Osteoblast (primary cell): ENCODE data around the gene PEX5L. TPM values are rescaled to one million over a fixed set of nuclear protein-coding genes. Genes with fewer than 3 reads are reported as not detected.

Source experiments
- DNase-seq: peaks from one replicate; pipeline ENCODE4 v3.0.0; 2011; ENCODE audit warnings: low spot score, mixed read lengths; ENCODE audit not compliant: insufficient read length; ENCODE audit errors: missing footprints
- H2AFZ ChIP-seq: 2 replicates; pipeline ENCODE4 v1.6.0; 2011; ENCODE audit warnings: mild to moderate bottlenecking, low read length
- H3K27ac ChIP-seq: 2 replicates; pipeline ENCODE4 v1.5.1; 2011; ENCODE audit warnings: mild to moderate bottlenecking, low read depth, low read length, moderate library complexity
- H3K27me3 ChIP-seq: 2 replicates; pipeline ENCODE4 v1.6.0; 2012; ENCODE audit warnings: mild to moderate bottlenecking, control low read depth, inconsistent platforms, low read length, moderate library complexity; ENCODE audit not compliant: insufficient read depth
- H3K36me3 ChIP-seq: 2 replicates; pipeline ENCODE4 v1.5.1; 2011; ENCODE audit warnings: mild to moderate bottlenecking, low read length, control low read depth, moderate library complexity; ENCODE audit not compliant: insufficient read depth
- H3K4me1 ChIP-seq: 2 replicates; pipeline ENCODE4 v1.5.1; 2011; ENCODE audit warnings: mild to moderate bottlenecking, low read length, control low read depth, moderate library complexity; ENCODE audit not compliant: insufficient read depth
- H3K4me2 ChIP-seq: 2 replicates; pipeline ENCODE4 v1.6.0; 2011; ENCODE audit warnings: mild to moderate bottlenecking, low read length; ENCODE audit not compliant: insufficient read depth
- H3K4me3 ChIP-seq: fragments of 200-600 bp; sonication (generic); 3 replicates; pipeline ENCODE4 v1.5.1; 2012; ENCODE audit warnings: mild to moderate bottlenecking, low read length, inconsistent platforms; ENCODE audit not compliant: insufficient read depth
- H3K79me2 ChIP-seq: 2 replicates; pipeline ENCODE4 v1.6.0; 2012; ENCODE audit warnings: mild to moderate bottlenecking, low read length, control low read depth, inconsistent platforms; ENCODE audit not compliant: insufficient read depth
- H3K9me3 ChIP-seq: 2 replicates; pipeline ENCODE4 v1.5.1; 2011; ENCODE audit warnings: low read depth, low read length, control low read depth
- H4K20me1 ChIP-seq: 2 replicates; pipeline ENCODE4 v1.6.0; 2012; ENCODE audit warnings: mild to moderate bottlenecking, low read length, control low read depth; ENCODE audit not compliant: insufficient read depth
- CTCF ChIP-seq: IDR thresholded peaks from 2 replicates; pipeline ENCODE4 v1.5.1; 2011; ENCODE audit warnings: mild to moderate bottlenecking, low read depth, low read length, moderate library complexity; ENCODE audit errors: extremely low read depth
- total RNA-seq: library from RNA; depleted of rRNA; stranded (reverse); fragments of >200 nt; gene quantifications from 2 replicates; pipeline ENCODE4 v1.2.3, GENCODE V29; 2012

The PEX5L gene
- total RNA-seq, 1 donor = 1.4 TPM

DNA sequence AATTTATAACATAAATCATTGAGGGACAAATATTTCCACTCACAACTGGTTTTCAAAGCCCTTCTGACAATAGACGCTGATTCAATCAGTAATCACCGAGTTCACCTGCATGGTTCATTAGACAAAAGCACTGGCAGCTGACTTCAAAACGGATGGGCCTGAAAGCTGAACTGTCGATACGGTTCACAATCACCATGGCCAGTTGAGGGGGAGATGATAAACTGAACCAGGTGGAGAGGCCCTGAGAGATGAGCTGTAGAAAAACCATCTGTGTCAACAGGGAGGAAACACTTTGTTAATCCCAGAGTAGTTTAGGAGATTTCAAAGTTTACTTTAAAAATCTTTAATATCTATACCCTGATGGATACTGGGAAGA, 75.0 kb downstream of the PEX5L start:
- Histone ChIP-seq H3K36me3 (no peaks in the 10 kb centered on the region), H2AFZ (no peak overlapping the region), H3K27ac (no peak overlapping the region), H3K27me3 (no peaks in the 10 kb centered on the region), H3K79me2 (no peaks in the 10 kb centered on the region), H4K20me1 (no peaks in the 10 kb centered on the region), H3K4me2 (no peak overlapping the region), H3K4me3 (no peak overlapping the region), H3K9me3 (no peaks in the 10 kb centered on the region), H3K4me1 (peaks cover under 1% of the 10 kb centered on the region)
- no peak for TF ChIP-seq CTCF
- no peak for DNase-seq

- Histone ChIP-seq H3K9me3 (no peaks in the 10 kb centered on the region), H3K79me2 (no peaks in the 10 kb centered on the region), H3K4me1 (peaks cover 2% of the 10 kb centered on the region), H4K20me1 (no peaks in the 10 kb centered on the region), H3K27me3 (no peaks in the 10 kb centered on the region), H3K4me3 (no peak overlapping the region), H3K4me2 (no peak overlapping the region), H3K36me3 (no peaks in the 10 kb centered on the region), H3K27ac (no peak overlapping the region), H2AFZ (no peak overlapping the region)
- TF ChIP-seq CTCF = no peak
- DNase-seq = no peak
These were observed 75.5 kb downstream of the PEX5L start for GRCh38 chr3:179961071-179961702.

DNA sequence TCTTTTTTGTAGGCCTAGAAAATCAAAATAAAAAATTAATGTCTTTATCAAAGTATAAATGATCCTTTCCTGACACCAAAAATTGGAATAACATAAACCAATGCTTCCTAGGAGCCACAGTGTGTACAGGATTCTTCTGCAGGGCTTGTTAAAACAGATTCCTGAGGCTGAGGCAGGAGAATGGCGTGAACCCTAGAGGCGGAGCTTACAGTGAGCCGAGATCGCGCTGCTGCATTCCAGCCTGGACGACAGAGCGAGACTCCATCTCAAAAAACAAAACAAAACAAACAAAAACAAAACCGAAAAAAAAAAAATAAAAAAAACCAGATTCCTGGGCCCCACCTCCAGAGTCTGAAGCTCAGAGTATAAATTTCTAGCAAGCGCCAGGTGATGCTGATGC, 78.0 kb downstream of the PEX5L start:
- H2AFZ ChIP-seq = no peak overlapping the region
- no peak for DNase-seq
- H3K9me3 ChIP-seq = no peaks in the 10 kb centered on the region
- H3K36me3 ChIP-seq = no peaks in the 10 kb centered on the region
- H3K27me3 ChIP-seq = no peaks in the 10 kb centered on the region
- no peaks in the 10 kb centered on the region for H3K79me2 ChIP-seq
- H3K27ac ChIP-seq = no peak overlapping the region
- H3K4me1 ChIP-seq = peaks cover 2% of the 10 kb centered on the region
- H3K4me3 ChIP-seq = no peak overlapping the region
- TF ChIP-seq CTCF = no peak
- no peak overlapping the region for H3K4me2 ChIP-seq
- H4K20me1 ChIP-seq = no peaks in the 10 kb centered on the region

- Histone ChIP-seq H3K36me3 (no peaks in the 10 kb centered on the region), H3K4me3 (no peak overlapping the region), H4K20me1 (no peaks in the 10 kb centered on the region), H3K79me2 (no peaks in the 10 kb centered on the region), H3K27ac (no peak overlapping the region), H3K9me3 (no peaks in the 10 kb centered on the region), H3K4me1 (peaks cover 2% of the 10 kb centered on the region), H3K27me3 (no peaks in the 10 kb centered on the region), H3K4me2 (no peak overlapping the region), H2AFZ (no peak overlapping the region)
- no peak for TF ChIP-seq CTCF
- DNase-seq = no peak
These were observed 78.6 kb downstream of the PEX5L start for GRCh38 chr3:179958143-179958542.
